HepG2 (cell line): ENCODE measurements around the gene BOD1. TPM values are rescaled to one million over a fixed set of nuclear protein-coding genes. Genes with fewer than 3 reads are reported as not detected.

Experiments used
- ATF1 ChIP-seq: IDR thresholded peaks from 2 replicates; pipeline ENCODE4 v1.6.1; 2016; ENCODE audit warnings: mild to moderate bottlenecking, control low read depth
- ATM ChIP-seq: fragments of 450-650 bp; IDR thresholded peaks from 2 replicates; pipeline ENCODE4 v1.7.1; 2017; ENCODE audit warnings: mild to moderate bottlenecking, borderline replicate concordance
- BHLHE40 ChIP-seq: IDR thresholded peaks from 2 replicates; pipeline ENCODE4 v1.6.1; 2011; ENCODE audit warnings: low read length, improper control_type of control experiment
- EHMT2 ChIP-seq: fragments of 200-600 bp; sonication (generic); IDR thresholded peaks from 2 replicates; pipeline ENCODE4 v1.7.0; 2017; ENCODE audit warnings: antibody characterized with exemption, low read depth, low read length, borderline replicate concordance
- FOXO1 ChIP-seq: sonication (generic); formaldehyde crosslinking; IDR thresholded peaks from 2 replicates; pipeline ENCODE4 v1.4.0; 2020; ENCODE audit warnings: missing genetic modification reagents
- HMG20A ChIP-seq: IDR thresholded peaks from 2 replicates; pipeline ENCODE4 v1.6.1; 2016; ENCODE audit warnings: borderline replicate concordance
- HNRNPUL1 ChIP-seq: fragments of 200-400 bp; formaldehyde crosslinking; IDR thresholded peaks from 2 replicates; pipeline ENCODE4 v1.6.1; 2017; ENCODE audit warnings: low read depth, mild to moderate bottlenecking, low read length, moderate library complexity
- KDM5A ChIP-seq: fragments of 200-600 bp; sonication (generic); IDR thresholded peaks from 2 replicates; pipeline ENCODE4 v1.7.0; 2018; ENCODE audit warnings: antibody characterized with exemption, mild to moderate bottlenecking, low read length, borderline replicate concordance
- KDM6A ChIP-seq: IDR thresholded peaks from 2 replicates; pipeline ENCODE4 v1.6.1; 2016; ENCODE audit warnings: low read depth
- MED1 ChIP-seq: sonication (generic); formaldehyde crosslinking; IDR thresholded peaks from 2 replicates; pipeline ENCODE4 v1.4.0; 2020; ENCODE audit warnings: missing genetic modification reagents
- MXD4 ChIP-seq: IDR thresholded peaks from 2 replicates; pipeline ENCODE4 v1.6.1; 2016; ENCODE audit warnings: mild to moderate bottlenecking, missing biosample characterization, missing genetic modification reagents
- POGZ ChIP-seq: sonication (generic); formaldehyde crosslinking; IDR thresholded peaks from 2 replicates; pipeline ENCODE4 v1.4.0; 2020; ENCODE audit warnings: mild to moderate bottlenecking, missing genetic modification reagents
- RAD51 ChIP-seq: fragments of 450-650 bp; IDR thresholded peaks from 2 replicates; pipeline ENCODE4 v1.6.1; 2016; ENCODE audit warnings: borderline replicate concordance
- SALL1 ChIP-seq: sonication (generic); formaldehyde crosslinking; IDR thresholded peaks from 2 replicates; pipeline ENCODE4 v1.8.0; 2022; ENCODE audit warnings: mild to moderate bottlenecking, missing genetic modification reagents
- SIX1 ChIP-seq: sonication (generic); formaldehyde crosslinking; IDR thresholded peaks from 2 replicates; pipeline ENCODE4 v1.4.0; 2020; ENCODE audit warnings: missing genetic modification reagents, borderline replicate concordance
- SMARCE1 ChIP-seq: fragments of 450-650 bp; IDR thresholded peaks from 2 replicates; pipeline ENCODE4 v1.6.1; 2017; ENCODE audit warnings: borderline replicate concordance
- SNRNP70 ChIP-seq: fragments of 200-400 bp; formaldehyde crosslinking; IDR thresholded peaks from 2 replicates; pipeline ENCODE4 v1.6.1; 2017; ENCODE audit warnings: mild to moderate bottlenecking, low read depth, low read length, moderate library complexity
- ZNF138 ChIP-seq: sonication (generic); formaldehyde crosslinking; IDR thresholded peaks from 2 replicates; pipeline ENCODE4 v1.5.0; 2020; ENCODE audit warnings: mild to moderate bottlenecking, low read depth, missing genetic modification reagents
- ZNF225 ChIP-seq: sonication (generic); formaldehyde crosslinking; IDR thresholded peaks from 2 replicates; pipeline ENCODE4 v1.4.0; 2020; ENCODE audit warnings: mild to moderate bottlenecking, missing genetic modification reagents
- ZNF263 ChIP-seq: sonication (generic); formaldehyde crosslinking; IDR thresholded peaks from 2 replicates; pipeline ENCODE4 v1.4.0; 2020; ENCODE audit warnings: missing genetic modification reagents
- ZNF44 ChIP-seq: sonication (generic); formaldehyde crosslinking; IDR thresholded peaks from 2 replicates; pipeline ENCODE4 v1.5.1; 2020; ENCODE audit warnings: mild to moderate bottlenecking, missing genetic modification reagents
- ZNF709 ChIP-seq: sonication (generic); formaldehyde crosslinking; IDR thresholded peaks from 2 replicates; pipeline ENCODE4 v1.5.0; 2020; ENCODE audit warnings: mild to moderate bottlenecking, missing genetic modification reagents
- ZNF746 ChIP-seq: sonication (generic); formaldehyde crosslinking; IDR thresholded peaks from 2 replicates; pipeline ENCODE4 v1.8.0; 2022; ENCODE audit warnings: mild to moderate bottlenecking, missing genetic modification reagents
- ZNF780A ChIP-seq: sonication (generic); formaldehyde crosslinking; IDR thresholded peaks from 2 replicates; pipeline ENCODE4 v1.8.0; 2022; ENCODE audit warnings: mild to moderate bottlenecking, missing genetic modification reagents, moderate library complexity
- polyA plus RNA-seq, 8 experiments: library from polyadenylated mRNA; depleted of rRNA in 3 of 8; stranded (reverse) in 7 of 8; unstranded in 1 of 8; fragments of >200 nt; fragmentation: Illumina TruSeq in 4 of 8; extraction: Trizol in 4 of 8; gene quantifications; 2 replicates each; pipeline versions ENCODE4 v1.2.1 to v1.2.3, GENCODE V29; 2011 to 2016; ENCODE audit warnings: low read depth in 4 of 8, missing spikeins in 1 of 8, mixed read lengths in 1 of 8; ENCODE audit not compliant: insufficient read depth in 1 of 8
- total RNA-seq, 5 experiments: library from RNA; depleted of rRNA; stranded (reverse); fragments of >200 nt; fragmentation: Illumina TruSeq; extraction: Trizol; gene quantifications; 2 replicates each; pipeline ENCODE4 v1.2.3, GENCODE V29; 2016; ENCODE audit warnings: low read depth in 1 of 5
- TF ChIP-seq, protein P1 (sequence below): sonication (generic); formaldehyde crosslinking; IDR thresholded peaks from 2 replicates; pipeline ENCODE4 v1.5.1; 2020; ENCODE audit warnings: mild to moderate bottlenecking, missing genetic modification reagents, moderate library complexity
- TF ChIP-seq, protein P2 (sequence below): sonication (generic); formaldehyde crosslinking; IDR thresholded peaks from 2 replicates; pipeline ENCODE4 v1.5.0; 2020; ENCODE audit warnings: missing genetic modification reagents, mild to moderate bottlenecking, borderline replicate concordance
- TF ChIP-seq, protein P3 (sequence below): IDR thresholded peaks from 2 replicates; pipeline ENCODE4 v1.6.1; 2012; ENCODE audit warnings: low read depth, low read length, improper control_type of control experiment

BOD1 gene
- total and polyA plus RNA-seq, 2 of the 13 experiments (the other 11 are each of a cell fraction or from before 2014, with no cell fraction given) = 81.5 to 103 TPM

DNA sequence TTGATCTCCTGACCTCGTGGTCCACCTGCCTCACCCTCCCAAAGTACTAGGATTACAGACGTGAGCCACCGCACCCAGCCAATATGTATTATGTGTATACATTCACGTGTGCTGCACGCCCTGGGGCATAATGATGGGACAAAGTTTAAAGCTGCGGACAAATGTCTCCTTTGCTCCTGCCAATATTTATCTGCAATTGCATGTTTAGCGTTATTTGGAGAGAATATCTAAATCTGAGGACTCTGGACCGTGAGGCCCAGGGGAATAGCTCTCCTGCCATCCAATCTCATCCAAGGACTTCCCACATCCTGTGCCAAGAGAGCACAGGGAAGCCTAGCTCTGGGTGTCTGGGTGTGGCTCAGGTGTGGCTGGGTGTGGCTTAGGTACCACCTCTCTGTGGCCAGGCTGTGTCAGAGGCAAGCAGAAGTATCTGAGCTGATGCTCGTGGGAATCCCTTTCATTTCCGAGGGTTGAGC lies 6.9 kb upstream of the BOD1 start (continued):
- TF ChIP-seq ZNF780A (no peak), ZNF263 (CRISPR knock-in tag) (no peak), ATM (no peak), BHLHE40 (peak; percentile 86), KDM5A (no peak), ZNF746 (CRISPR knock-in tag) (0 out of 2 replicates have a peak, but pooled peaks have one; percentile 24), ZNF225 (CRISPR knock-in tag) (no peak), HNRNPUL1 (no peak), SALL1 (CRISPR knock-in tag) (peak; percentile 99), MED1 (CRISPR knock-in tag) (peak; percentile 95), MXD4 (CRISPR knock-in tag) (no peak), RAD51 (no peak), KDM6A (CRISPR knock-in tag) (peak; percentile 67), POGZ (CRISPR knock-in tag) (0 out of 2 replicates have a peak, but pooled peaks have one; percentile 21), SNRNP70 (no peak), ZNF44 (no peak), HMG20A (CRISPR knock-in tag) (0 out of 2 replicates have a peak, but pooled peaks have one; percentile 17), ZNF138 (CRISPR knock-in tag) (no peak), ATF1 (CRISPR knock-in tag) (no peak), ZNF709 (CRISPR knock-in tag) (no peak), SIX1 (CRISPR knock-in tag) (peak; percentile 54), SMARCE1 (no peak), FOXO1 (peak; percentile 75; the same call in 1 of the 2 replicates), EHMT2 (no peak)
- TF ChIP-seq, protein P1, sequence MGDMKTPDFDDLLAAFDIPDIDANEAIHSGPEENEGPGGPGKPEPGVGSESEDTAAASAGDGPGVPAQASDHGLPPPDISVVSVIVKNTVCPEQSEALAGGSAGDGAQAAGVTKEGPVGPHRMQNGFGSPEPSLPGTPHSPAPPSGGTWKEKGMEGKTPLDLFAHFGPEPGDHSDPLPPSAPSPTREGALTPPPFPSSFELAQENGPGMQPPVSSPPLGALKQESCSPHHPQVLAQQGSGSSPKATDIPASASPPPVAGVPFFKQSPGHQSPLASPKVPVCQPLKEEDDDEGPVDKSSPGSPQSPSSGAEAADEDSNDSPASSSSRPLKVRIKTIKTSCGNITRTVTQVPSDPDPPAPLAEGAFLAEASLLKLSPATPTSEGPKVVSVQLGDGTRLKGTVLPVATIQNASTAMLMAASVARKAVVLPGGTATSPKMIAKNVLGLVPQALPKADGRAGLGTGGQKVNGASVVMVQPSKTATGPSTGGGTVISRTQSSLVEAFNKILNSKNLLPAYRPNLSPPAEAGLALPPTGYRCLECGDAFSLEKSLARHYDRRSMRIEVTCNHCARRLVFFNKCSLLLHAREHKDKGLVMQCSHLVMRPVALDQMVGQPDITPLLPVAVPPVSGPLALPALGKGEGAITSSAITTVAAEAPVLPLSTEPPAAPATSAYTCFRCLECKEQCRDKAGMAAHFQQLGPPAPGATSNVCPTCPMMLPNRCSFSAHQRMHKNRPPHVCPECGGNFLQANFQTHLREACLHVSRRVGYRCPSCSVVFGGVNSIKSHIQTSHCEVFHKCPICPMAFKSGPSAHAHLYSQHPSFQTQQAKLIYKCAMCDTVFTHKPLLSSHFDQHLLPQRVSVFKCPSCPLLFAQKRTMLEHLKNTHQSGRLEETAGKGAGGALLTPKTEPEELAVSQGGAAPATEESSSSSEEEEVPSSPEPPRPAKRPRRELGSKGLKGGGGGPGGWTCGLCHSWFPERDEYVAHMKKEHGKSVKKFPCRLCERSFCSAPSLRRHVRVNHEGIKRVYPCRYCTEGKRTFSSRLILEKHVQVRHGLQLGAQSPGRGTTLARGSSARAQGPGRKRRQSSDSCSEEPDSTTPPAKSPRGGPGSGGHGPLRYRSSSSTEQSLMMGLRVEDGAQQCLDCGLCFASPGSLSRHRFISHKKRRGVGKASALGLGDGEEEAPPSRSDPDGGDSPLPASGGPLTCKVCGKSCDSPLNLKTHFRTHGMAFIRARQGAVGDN (CRISPR knock-in tag) = peak; percentile 62
- TF ChIP-seq, protein P2, sequence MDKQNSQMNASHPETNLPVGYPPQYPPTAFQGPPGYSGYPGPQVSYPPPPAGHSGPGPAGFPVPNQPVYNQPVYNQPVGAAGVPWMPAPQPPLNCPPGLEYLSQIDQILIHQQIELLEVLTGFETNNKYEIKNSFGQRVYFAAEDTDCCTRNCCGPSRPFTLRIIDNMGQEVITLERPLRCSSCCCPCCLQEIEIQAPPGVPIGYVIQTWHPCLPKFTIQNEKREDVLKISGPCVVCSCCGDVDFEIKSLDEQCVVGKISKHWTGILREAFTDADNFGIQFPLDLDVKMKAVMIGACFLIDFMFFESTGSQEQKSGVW (CRISPR knock-in tag) = no peak
- TF ChIP-seq, protein P3, sequence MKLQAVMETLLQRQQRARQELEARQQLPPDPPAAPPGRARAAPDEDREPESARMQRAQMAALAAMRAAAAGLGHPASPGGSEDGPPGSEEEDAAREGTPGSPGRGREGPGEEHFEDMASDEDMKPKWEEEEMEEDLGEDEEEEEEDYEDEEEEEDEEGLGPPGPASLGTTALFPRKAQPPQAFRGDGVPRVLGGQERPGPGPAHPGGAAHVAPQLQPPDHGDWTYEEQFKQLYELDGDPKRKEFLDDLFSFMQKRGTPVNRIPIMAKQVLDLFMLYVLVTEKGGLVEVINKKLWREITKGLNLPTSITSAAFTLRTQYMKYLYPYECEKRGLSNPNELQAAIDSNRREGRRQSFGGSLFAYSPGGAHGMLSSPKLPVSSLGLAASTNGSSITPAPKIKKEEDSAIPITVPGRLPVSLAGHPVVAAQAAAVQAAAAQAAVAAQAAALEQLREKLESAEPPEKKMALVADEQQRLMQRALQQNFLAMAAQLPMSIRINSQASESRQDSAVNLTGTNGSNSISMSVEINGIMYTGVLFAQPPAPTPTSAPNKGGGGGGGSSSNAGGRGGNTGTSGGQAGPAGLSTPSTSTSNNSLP = peak; percentile 89
